Spinal cord (tissue), 10 donors: ENCODE measurements around the gene TIMP2. TPM values are rescaled to one million over a fixed set of nuclear protein-coding genes. Genes with fewer than 3 reads are reported as not detected.
"Not testable (repeated sequence)": the region's sequence is repeated elsewhere in the genome, so short reads cannot be mapped to it uniquely, and the experiment has no call there.

Experiments
- DNase-seq, 6 donors: peaks; one replicate each; pipeline versions ENCODE4 v3.0.0 to v3.0.0-alpha.2; 2013 to 2015; ENCODE audit warnings: low spot score in 6 of 6, low read depth in 4 of 6
- H3K27ac ChIP-seq: one replicate; pipeline ENCODE4 v1.5.1; 2013; ENCODE audit warnings: low read depth, low read length, control low read depth
- H3K27me3 ChIP-seq: one replicate; pipeline ENCODE4 v1.6.1; 2013; ENCODE audit warnings: low read length; ENCODE audit not compliant: control insufficient read depth, insufficient read depth
- H3K36me3 ChIP-seq: one replicate; pipeline ENCODE4 v1.6.1; 2013; ENCODE audit warnings: low read length; ENCODE audit not compliant: control insufficient read depth, insufficient read depth
- H3K4me1 ChIP-seq: one replicate; pipeline ENCODE4 v1.6.1; 2013; ENCODE audit warnings: low read length; ENCODE audit not compliant: control insufficient read depth, insufficient read depth
- H3K4me3 ChIP-seq: one replicate; pipeline ENCODE4 v1.5.1; 2013; ENCODE audit warnings: low read depth, low read length, control low read depth
- H3K9me3 ChIP-seq: one replicate; pipeline ENCODE4 v1.6.1; 2013; ENCODE audit warnings: low read length; ENCODE audit not compliant: control insufficient read depth, insufficient read depth
- WGBS: methylation state at CpG from one replicate; pipeline ENCODE4 v1.1.5; 2013; ENCODE audit warnings: missing lambda C conversion rate; ENCODE audit not compliant: insufficient coverage; 5-methylcytosine and 5-hydroxymethylcytosine counted together
- polyA plus RNA-seq, 2 donors: library from polyadenylated mRNA; unstranded; fragments of 120-200 nt; gene quantifications; one replicate each; pipeline ENCODE4 v1.2.1, GENCODE V29; 2013; ENCODE audit not compliant: insufficient read length in 2 of 2
- total RNA-seq, 2 donors: library from RNA; depleted of rRNA in 1 of 2; stranded (reverse); fragments of 120-200 nt in 1 of 2; fragments of >200 nt in 1 of 2; gene quantifications; one replicate each; pipeline versions ENCODE4 v1.2.3 to v1.2.4, GENCODE V29; 2013 to 2014
- donor health status: healthy.

Gene TIMP2
- total and polyA plus RNA-seq, 4 donors = 139 to 417 (median 288) TPM

- DNase-seq, H3K4me3 ChIP-seq, H3K9me3 ChIP-seq, H3K27me3 ChIP-seq, H3K27ac ChIP-seq: not testable (repeated sequence)
- WGBS = 78% methylated on average over 4 of the region's 8 CpGs
- Histone ChIP-seq H3K36me3 (peaks cover 42% of the 10 kb centered on the region), H3K4me1 (peaks cover 39% of the 10 kb centered on the region)
These were observed 23.0 kb downstream of the TIMP2 start for GRCh38 chr17:78902231-78902630.

- Histone ChIP-seq H3K36me3 (peaks cover 46% of the 10 kb centered on the region), H3K9me3 (no peaks in the 10 kb centered on the region), H3K4me1 (peaks cover 44% of the 10 kb centered on the region), H3K27ac (no peak overlapping the region), H3K27me3 (no peaks in the 10 kb centered on the region), H3K4me3 (no peak overlapping the region)
- 96% methylated on average over 7 of the region's 10 CpGs for WGBS
- no peak for DNase-seq
These were observed 23.4 kb downstream of the TIMP2 start for GRCh38 chr17:78901806-78902205.

- H3K4me1 ChIP-seq = peaks cover 54% of the 10 kb centered on the region
These were observed 24.4 kb downstream of the TIMP2 start for GRCh38 chr17:78900816-78901215.

GRCh38 chr17:78899361-78900260 is 25.6 kb downstream of the TIMP2 start:
- peaks cover 54% of the 10 kb centered on the region for H3K4me1 ChIP-seq
- 31% methylated on average over 11 of the region's 18 CpGs for WGBS

More at GRCh38 chr17:78900816-78901215, 24.4 kb downstream of the TIMP2 start:
- DNase-seq = no peak
- H3K27me3 ChIP-seq = no peaks in the 10 kb centered on the region
- WGBS = 89% methylated on average over 29 of the region's 29 CpGs
- no peaks in the 10 kb centered on the region for H3K9me3 ChIP-seq
- H3K4me3 ChIP-seq = no peak overlapping the region
- H3K36me3 ChIP-seq = peaks cover 49% of the 10 kb centered on the region
- no peak overlapping the region for H3K27ac ChIP-seq

GRCh38 chr17:78898947-78899346 is 26.2 kb downstream of the TIMP2 start:
- H3K27ac ChIP-seq = no peak overlapping the region
- H3K27me3 ChIP-seq = no peaks in the 10 kb centered on the region
- no peaks in the 10 kb centered on the region for H3K9me3 ChIP-seq
- peaks cover 45% of the 10 kb centered on the region for H3K36me3 ChIP-seq
- H3K4me1 ChIP-seq = peaks cover 57% of the 10 kb centered on the region
- WGBS = 75% methylated on average over 12 of the region's 13 CpGs
- no peak overlapping the region for H3K4me3 ChIP-seq
- DNase-seq = no peak

More at GRCh38 chr17:78899361-78900260, 25.6 kb downstream of the TIMP2 start:
- peak overlapping the region; percentile 49 for H3K27ac ChIP-seq
- peak in 1 of 6 donors; percentile 32 for DNase-seq
- no peaks in the 10 kb centered on the region for H3K27me3 ChIP-seq
- peaks cover 49% of the 10 kb centered on the region for H3K36me3 ChIP-seq
- H3K4me3 ChIP-seq = no peak overlapping the region
- no peaks in the 10 kb centered on the region for H3K9me3 ChIP-seq

- Histone ChIP-seq H3K27ac (no peak overlapping the region), H3K4me3 (no peak overlapping the region), H3K27me3 (no peaks in the 10 kb centered on the region), H3K4me1 (peaks cover 57% of the 10 kb centered on the region), H3K9me3 (no peaks in the 10 kb centered on the region), H3K36me3 (peaks cover 42% of the 10 kb centered on the region)
- WGBS = 77% methylated on average over 13 of the region's 17 CpGs
- DNase-seq = no peak
These were observed 26.9 kb downstream of the TIMP2 start for GRCh38 chr17:78898075-78898836.

- H3K4me1 ChIP-seq = peaks cover 57% of the 10 kb centered on the region
- 86% methylated on average over 7 of the region's 7 CpGs for WGBS
- H3K36me3 ChIP-seq = peaks cover 41% of the 10 kb centered on the region
- no peaks in the 10 kb centered on the region for H3K9me3 ChIP-seq
- no peak overlapping the region for H3K4me3 ChIP-seq
- DNase-seq = no peak
- H3K27ac ChIP-seq = no peak overlapping the region
- H3K27me3 ChIP-seq = no peaks in the 10 kb centered on the region
These were observed 27.5 kb downstream of the TIMP2 start for GRCh38 chr17:78897664-78898047.

GRCh38 chr17:78896834-78897663 is 28.1 kb downstream of the TIMP2 start:
- Histone ChIP-seq H3K27ac (peak overlapping the region; percentile 48), H3K27me3 (no peaks in the 10 kb centered on the region), H3K36me3 (peaks cover 36% of the 10 kb centered on the region), H3K9me3 (no peaks in the 10 kb centered on the region), H3K4me3 (no peak overlapping the region), H3K4me1 (peaks cover 60% of the 10 kb centered on the region)
- DNase-seq = no peak
- 88% methylated on average over 29 of the region's 34 CpGs for WGBS
